ELF-1 (cell line): Measurements from ENCODE around the gene SLC41A2.

Source experiments
- DNase-seq: peaks from one replicate; pipeline ENCODE4 v3.0.0-alpha.2; 2016; ENCODE audit warnings: low read depth, low spot score

The SLC41A2 gene

DNA sequence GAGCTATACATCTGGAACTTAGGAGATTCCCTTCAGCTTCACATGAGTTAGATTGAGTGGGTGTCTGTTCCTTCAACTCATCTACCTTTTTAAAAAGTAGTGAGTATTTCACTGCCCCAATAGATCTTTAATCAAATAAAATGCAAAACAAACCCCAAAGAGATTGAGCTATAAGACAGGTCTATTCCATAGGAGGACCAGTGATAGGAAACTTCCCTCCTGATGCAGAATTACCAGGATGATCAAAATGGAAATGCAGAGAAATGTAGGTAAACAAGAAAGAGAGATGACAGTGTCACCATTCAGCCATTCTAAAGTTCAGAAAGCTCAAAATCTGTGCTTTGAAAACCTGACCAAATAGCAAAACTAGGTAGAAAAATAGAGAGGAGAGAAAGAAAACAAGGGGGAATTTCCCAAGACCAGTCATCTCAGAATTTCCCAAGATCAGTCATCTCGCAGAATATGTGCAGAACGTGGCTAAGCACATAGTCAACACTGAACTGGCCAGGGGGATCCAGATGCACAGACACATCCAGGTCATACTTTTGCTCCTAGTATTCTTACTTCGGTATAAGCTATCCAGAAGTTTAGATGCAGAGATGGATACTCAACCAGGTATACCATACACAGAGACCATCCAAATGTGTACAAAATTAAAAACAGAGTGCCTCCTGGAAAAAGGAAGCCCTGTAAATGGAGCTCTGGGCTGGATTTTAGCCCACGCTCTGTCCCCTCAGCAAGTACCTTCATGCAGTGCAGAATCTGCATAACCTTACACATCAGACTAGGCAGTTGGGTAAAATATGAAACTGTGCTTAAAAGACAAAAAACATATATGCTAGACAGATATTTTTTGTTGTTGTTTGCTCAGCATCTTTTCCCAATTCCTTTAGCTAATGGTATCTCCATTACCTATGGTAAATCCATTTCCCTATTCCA, 27.4 kb downstream of the SLC41A2 start:
- DNase-seq, result no peak

DNA sequence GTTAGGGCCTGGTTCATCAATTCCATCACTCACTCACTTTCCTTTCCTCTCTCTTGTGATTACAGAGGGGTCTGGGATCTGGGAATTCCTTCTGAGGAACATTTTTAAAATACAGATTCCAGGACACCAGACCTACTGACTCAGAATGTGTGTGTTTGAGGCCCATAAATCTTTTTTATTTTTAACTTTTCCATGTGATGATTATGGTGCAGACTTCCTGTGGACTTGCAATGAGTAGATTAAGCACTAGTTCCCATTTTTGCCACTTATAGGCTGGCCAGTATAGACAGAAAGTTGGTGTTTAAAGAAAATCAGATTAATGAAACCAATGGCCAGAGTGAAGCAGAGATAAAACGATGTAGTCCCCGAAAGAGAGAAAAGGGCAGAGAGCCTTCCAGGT, 28.1 kb downstream of the SLC41A2 start:
- DNase-seq, result no peak

GRCh38 chr12:104929368-104929767, 28.7 kb downstream of the SLC41A2 start:
- no peak for DNase-seq

DNA sequence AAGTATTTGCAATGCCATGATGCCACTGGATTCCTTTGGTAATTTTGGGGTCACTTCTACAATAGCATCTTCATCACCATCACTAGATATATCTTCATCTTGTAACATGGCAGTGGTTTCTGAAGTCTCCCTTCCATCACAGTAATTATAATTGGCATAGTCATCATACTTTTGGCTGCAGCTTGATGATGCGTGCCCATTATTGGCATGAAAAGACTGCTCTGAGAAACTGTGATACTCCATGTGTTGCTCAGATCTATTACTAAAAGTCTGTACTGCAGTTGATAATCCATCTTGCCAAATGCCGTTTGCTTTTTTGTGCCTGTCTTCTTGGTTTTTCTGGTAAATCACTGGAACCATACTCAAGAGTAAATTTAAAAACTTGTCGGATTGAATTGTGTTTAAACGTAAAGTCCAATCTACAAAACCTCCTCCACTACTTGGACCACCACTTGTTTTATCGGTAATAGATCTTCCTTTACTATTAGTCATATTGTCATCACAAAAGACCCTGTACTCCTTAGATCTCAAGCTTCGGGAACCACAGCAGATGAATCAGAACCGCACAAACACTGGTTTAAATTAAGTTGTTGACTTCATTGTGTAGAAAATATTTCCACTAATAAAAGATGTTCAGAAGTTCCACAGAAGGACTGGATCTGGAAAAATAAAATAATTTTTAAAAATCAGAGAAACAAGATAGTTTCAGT, 29.9 kb downstream of the SLC41A2 start:
- DNase-seq, result no peak

- DNase-seq, result no peak
These were observed 32.6 kb downstream of the SLC41A2 start for GRCh38 chr12:104925501-104925900.

- no peak for DNase-seq
These were observed 36.8 kb downstream of the SLC41A2 start for GRCh38 chr12:104921340-104921739.

DNA sequence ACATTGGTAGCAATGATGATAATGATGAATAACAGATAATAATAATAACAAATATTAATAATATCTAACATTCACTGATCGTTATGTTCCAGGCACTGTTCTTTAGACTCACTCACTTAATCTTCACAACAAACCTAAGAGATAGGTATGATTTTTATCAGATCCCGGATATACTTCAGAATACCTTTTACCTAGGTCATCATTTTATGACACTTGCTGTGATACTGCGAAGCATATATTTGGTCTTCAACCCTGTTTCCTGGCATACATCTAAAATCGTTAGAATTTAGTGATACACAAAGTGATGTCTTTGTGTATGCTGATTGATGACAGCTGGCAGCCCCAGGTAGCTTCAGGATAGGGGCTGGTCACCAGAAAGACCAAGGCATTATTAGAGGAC, 46.1 kb downstream of the SLC41A2 start:
- DNase-seq, result no peak

DNA sequence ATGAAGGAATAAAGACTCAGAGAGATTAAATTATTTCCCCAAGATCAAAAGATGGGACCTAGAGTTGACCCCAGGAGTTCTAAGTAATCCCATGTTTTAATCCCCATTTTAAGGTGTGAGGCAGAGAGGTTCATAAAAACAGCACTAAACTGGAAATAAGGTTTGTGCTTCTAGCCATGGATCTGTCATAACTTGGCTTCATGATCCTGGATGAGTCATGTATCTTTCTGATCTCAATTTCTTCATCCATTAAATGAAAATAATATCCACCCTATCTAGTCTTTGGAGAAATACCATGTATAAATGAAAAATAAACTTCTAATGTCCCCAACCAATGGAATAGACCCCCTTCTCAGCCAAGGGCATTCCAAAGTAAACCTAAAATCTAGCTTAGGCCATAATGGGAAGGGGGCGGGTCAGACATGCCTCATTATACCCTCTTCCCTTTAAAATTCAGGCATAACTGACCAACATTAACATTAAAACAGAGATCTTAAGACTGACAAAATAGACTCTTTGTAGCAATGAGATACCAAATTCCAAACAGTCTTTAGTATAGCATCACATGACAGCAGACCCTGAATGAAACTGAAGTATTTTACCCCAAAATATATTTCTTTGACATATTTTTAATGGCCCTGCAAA, 47.8 kb downstream of the SLC41A2 start:
- no peak for DNase-seq

DNA sequence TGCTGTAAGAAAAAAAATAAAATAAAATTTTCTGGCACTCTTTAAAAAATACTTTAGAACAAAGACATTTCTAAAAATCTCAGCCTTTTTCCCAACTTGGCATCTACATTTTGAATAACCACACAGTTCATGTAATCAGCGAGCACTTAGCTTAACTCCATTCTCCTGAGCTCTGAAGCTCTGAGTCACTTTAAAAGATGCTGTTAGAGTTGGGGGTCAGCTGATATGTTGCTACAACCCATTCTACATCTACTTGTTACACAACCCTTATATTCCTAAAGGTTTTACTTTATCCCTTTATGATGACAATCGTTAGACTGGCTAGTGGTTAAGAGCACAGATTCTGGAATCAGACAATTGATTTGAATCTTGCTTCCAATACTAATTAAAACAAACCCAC, 48.3 kb downstream of the SLC41A2 start:
- DNase-seq, result no peak
